GM21619 (cell line): ENCODE results near the gene WFIKKN2.
"Not testable (repeated sequence)": the region's sequence is repeated elsewhere in the genome, so short reads cannot be mapped to it uniquely, and the experiment has no call there.

Experiments
- ATAC-seq: cut with Tn5 transposase; IDR thresholded peaks from one replicate; pipeline ENCODE4 v1.9.1; 2021; ENCODE audit not compliant: unreplicated experiment

Gene WFIKKN2

GRCh38 chr17:50871364-50871763 lies 36.0 kb downstream of the WFIKKN2 start:
- no peak for ATAC-seq

GRCh38 chr17:50871898-50872297 lies 36.5 kb downstream of the WFIKKN2 start:
- no peak for ATAC-seq

- ATAC-seq, result no peak
Measured at GRCh38 chr17:50872710-50873424, 37.5 kb downstream of the WFIKKN2 start.

- no peak for ATAC-seq
Measured at GRCh38 chr17:50875074-50875473, 39.7 kb downstream of the WFIKKN2 start.

- not testable (repeated sequence) for ATAC-seq
Measured at GRCh38 chr17:50877042-50877441, 41.7 kb downstream of the WFIKKN2 start.

GRCh38 chr17:50877838-50878237 lies 42.5 kb downstream of the WFIKKN2 start:
- ATAC-seq, result no peak

- ATAC-seq, result no peak
Measured at GRCh38 chr17:50879086-50879485, 43.7 kb downstream of the WFIKKN2 start.

- no peak for ATAC-seq
Measured at GRCh38 chr17:50881182-50881581, 45.8 kb downstream of the WFIKKN2 start.

- no peak for ATAC-seq
Measured at GRCh38 chr17:50882851-50883250, 47.5 kb downstream of the WFIKKN2 start.

GRCh38 chr17:50883850-50884438 lies 48.6 kb downstream of the WFIKKN2 start:
- ATAC-seq, result no peak

GRCh38 chr17:50884439-50885311 lies 49.3 kb downstream of the WFIKKN2 start:
- no peak for ATAC-seq

GRCh38 chr17:50887705-50888245 lies 52.4 kb downstream of the WFIKKN2 start:
- no peak for ATAC-seq

- no peak for ATAC-seq
Measured at GRCh38 chr17:50889528-50890118, 54.2 kb downstream of the WFIKKN2 start.

GRCh38 chr17:50890675-50891516 lies 55.5 kb downstream of the WFIKKN2 start:
- no peak for ATAC-seq

GRCh38 chr17:50891577-50891989 lies 56.2 kb downstream of the WFIKKN2 start:
- no peak for ATAC-seq
